Esophagus squamous epithelium (tissue), 5 donors: ENCODE results near the gene BCL2L1. TPM values are rescaled to one million over a fixed set of nuclear protein-coding genes. Genes with fewer than 3 reads are reported as not detected.
"Not testable (repeated sequence)": the region's sequence is repeated elsewhere in the genome, so short reads cannot be mapped to it uniquely, and the experiment has no call there.

Experiments
- DNase-seq: peaks from one replicate; lab custom pipeline; 2025; lab: John Stamatoyannopoulos, UW
- H3K27ac ChIP-seq, 4 donors: fragments of 200-600 bp; sonication (generic); one replicate each; pipeline ENCODE4 v1.5.1; 2016 to 2019; ENCODE audit warnings: mild to moderate bottlenecking in 1 of 4
- H3K27me3 ChIP-seq, 4 donors: fragments of 200-600 bp; sonication (generic); 1 replicate in 3 of 4; 2 replicates in 1 of 4; pipeline versions ENCODE4 v1.5.1 to v1.6.0; 2017 to 2021; ENCODE audit warnings: antibody characterized with exemption in 1 of 4
- H3K36me3 ChIP-seq, 3 donors: fragments of 200-600 bp; sonication (generic); one replicate each; pipeline ENCODE4 v1.5.1; 2016 to 2019
- H3K4me1 ChIP-seq, 3 donors: fragments of 200-600 bp; sonication (generic); one replicate each; pipeline ENCODE4 v1.5.1; 2017 to 2019
- H3K4me3 ChIP-seq, 4 donors: fragments of 200-600 bp; sonication (generic); 1 replicate in 3 of 4; 2 replicates in 1 of 4; pipeline ENCODE4 v1.5.1; 2016 to 2019; ENCODE audit warnings: mild to moderate bottlenecking in 2 of 4, moderate library complexity in 1 of 4
- H3K9me3 ChIP-seq, 3 donors: fragments of 200-600 bp; sonication (generic); one replicate each; pipeline ENCODE4 v1.5.1; 2016 to 2019
- CTCF ChIP-seq, 6 experiments: fragments of 450-650 bp in 4 of 6; fragments of 200-600 bp in 2 of 6; sonication (generic) in 2 of 6; IDR thresholded peaks; one replicate each; pipeline ENCODE4 v1.5.1; 2016 to 2019; ENCODE audit warnings: antibody characterized with exemption in 6 of 6, mild to moderate bottlenecking in 4 of 6, moderate library complexity in 4 of 6
- POLR2A ChIP-seq, 4 donors: fragments of 450-650 bp; IDR thresholded peaks; one replicate each; pipeline ENCODE4 v1.6.1; 2017; ENCODE audit warnings: antibody characterized with exemption in 4 of 4, mild to moderate bottlenecking in 4 of 4, moderate library complexity in 3 of 4
- WGBS, 2 donors: methylation state at CpG; one replicate each; pipeline ENCODE4 v1.1.5; 2018; 5-methylcytosine and 5-hydroxymethylcytosine counted together
- intact Hi-C: fragments of 100-400 bp; cut with DNase I; formaldehyde crosslinking; loops from one replicate; pipeline ENCODE4 v1.15.0; 2022
- total RNA-seq, 4 donors: library from RNA; depleted of rRNA; stranded (reverse); fragments of >200 nt; gene quantifications; one replicate each; pipeline ENCODE4 v1.1.0, GENCODE V29; 2016
- donor health status: DM: yes; HTN: yes; CAD: no.

The BCL2L1 gene
- total RNA-seq, 4 donors from 2014 or later = 65.4 to 105 (median 90.1) TPM

GRCh38 chr20:31662372-31662854 is 60.3 kb downstream of the BCL2L1 start:
- H3K27me3 ChIP-seq = no peaks in the 10 kb centered on the region
- H3K9me3 ChIP-seq = no peaks in the 10 kb centered on the region
- intact Hi-C loops = loop anchor here (2.0 to 5.0 kb wide), 2 partner anchors 36 to 60 kb away; partner anchors contain the start of gene BCL2L1
- no peak for DNase-seq
- peaks cover 30 to 61% (median 43%) of the 10 kb centered on the region in 3 donors for H3K4me1 ChIP-seq
- TF ChIP-seq CTCF (IDR thresholded peaks at IDR 0.05) (no peak), POLR2A (IDR thresholded peaks at IDR 0.05) (no peak)
- H3K4me3 ChIP-seq = no peak overlapping the region
- H3K36me3 ChIP-seq = peaks cover 0 to 41% (median 13%) of the 10 kb centered on the region in 3 donors
- 59 to 60% methylated on average over 5 to 6 of the region's 6 CpGs for WGBS, 2 donors
- peak overlapping the region; percentile 68 to 82 (median 80) for H3K27ac ChIP-seq

GRCh38 chr20:31661625-31662371 is 60.9 kb downstream of the BCL2L1 start:
- Histone ChIP-seq H3K4me1 (peaks cover 26 to 55% (median 38%) of the 10 kb centered on the region in 3 donors), H3K36me3 (peaks cover 0 to 35% (median 13%) of the 10 kb centered on the region in 3 donors), H3K9me3 (no peaks in the 10 kb centered on the region), H3K27ac (peak overlapping the region; percentile 68 to 82 (median 80)), H3K4me3 (peak overlapping the region; percentile 10 to 62 (median 40)), H3K27me3 (no peaks in the 10 kb centered on the region)
- DNase-seq = no peak
- intact Hi-C loops = loop anchor here (2.0 to 5.0 kb wide), 2 partner anchors 37 to 61 kb away; partner anchors contain the start of gene BCL2L1
- 6 to 7% methylated on average over 16 to 19 of the region's 31 CpGs for WGBS, 2 donors
- TF ChIP-seq CTCF (IDR thresholded peaks at IDR 0.05) (peak; percentile 53 to 91 (median 74)), POLR2A (IDR thresholded peaks at IDR 0.05) (peak in 1 of 4 donors; percentile 38)

DNA sequence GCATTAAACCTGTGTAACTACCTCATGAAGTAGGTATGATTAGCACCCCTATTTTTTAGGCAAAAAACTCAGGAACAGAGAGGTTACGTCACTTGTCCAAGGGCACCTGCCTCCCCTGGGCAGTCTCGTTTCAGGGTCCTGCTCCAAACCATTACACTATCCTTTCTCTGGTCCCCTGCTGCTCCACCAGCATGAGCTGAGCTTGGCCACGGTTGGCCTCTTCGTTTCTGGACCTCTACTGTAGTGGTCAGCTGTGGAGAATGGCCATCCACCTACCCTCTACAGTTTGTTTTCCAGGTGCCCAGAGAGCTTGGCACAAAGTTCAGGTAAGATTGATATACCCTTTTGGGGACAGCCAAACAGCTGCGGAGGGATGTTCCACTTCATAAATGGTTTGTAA is 68.1 kb downstream of the BCL2L1 start:
- TF ChIP-seq CTCF (IDR thresholded peaks at IDR 0.05) (no peak), POLR2A (IDR thresholded peaks at IDR 0.05) (no peak)
- no peak for DNase-seq

GRCh38 chr20:31653561-31653960 is 69.1 kb downstream of the BCL2L1 start:
- intact Hi-C loops = no loop called here
- no peak overlapping the region for H3K4me3 ChIP-seq
- H3K27ac ChIP-seq = no peak overlapping the region
- H3K36me3 ChIP-seq = no peaks in the 10 kb centered on the region
- H3K9me3 ChIP-seq = no peaks in the 10 kb centered on the region
- no peak for TF ChIP-seq CTCF (IDR thresholded peaks at IDR 0.05)
- TF ChIP-seq POLR2A (IDR thresholded peaks at IDR 0.05) = no peak
- peaks cover 8 to 20% (median 13%) of the 10 kb centered on the region in 3 donors for H3K4me1 ChIP-seq
- 43 to 51% methylated on average over 5 of the region's 5 CpGs for WGBS, 2 donors
- no peak for DNase-seq
- no peaks in the 10 kb centered on the region for H3K27me3 ChIP-seq

More for the DNA sequence above, 68.1 kb downstream of the BCL2L1 start:
- peaks cover 8 to 20% (median 13%) of the 10 kb centered on the region in 3 donors for H3K4me1 ChIP-seq
- H3K27me3 ChIP-seq = no peaks in the 10 kb centered on the region
- 71 to 81% methylated on average over 5 of the region's 5 CpGs for WGBS, 2 donors
- no peak overlapping the region for H3K27ac ChIP-seq
- H3K36me3 ChIP-seq = no peaks in the 10 kb centered on the region
- intact Hi-C loops = no loop called here
- H3K9me3 ChIP-seq = no peaks in the 10 kb centered on the region
- no peak overlapping the region for H3K4me3 ChIP-seq

- WGBS, 2 donors = 11 to 17% methylated on average over 5 of the region's 5 CpGs
- intact Hi-C loops = no loop called here
- no peak for TF ChIP-seq POLR2A (IDR thresholded peaks at IDR 0.05)
- DNase-seq = no peak
- Histone ChIP-seq H3K27me3 (no peaks in the 10 kb centered on the region), H3K4me3 (no peak overlapping the region), H3K4me1 (peaks cover 8 to 20% (median 13%) of the 10 kb centered on the region in 3 donors), H3K9me3 (no peaks in the 10 kb centered on the region), H3K27ac (peak overlapping the region in 2 of 4 donors; percentile 34 to 45), H3K36me3 (no peaks in the 10 kb centered on the region)
Observed at GRCh38 chr20:31652917-31653396, 69.7 kb downstream of the BCL2L1 start.

DNA sequence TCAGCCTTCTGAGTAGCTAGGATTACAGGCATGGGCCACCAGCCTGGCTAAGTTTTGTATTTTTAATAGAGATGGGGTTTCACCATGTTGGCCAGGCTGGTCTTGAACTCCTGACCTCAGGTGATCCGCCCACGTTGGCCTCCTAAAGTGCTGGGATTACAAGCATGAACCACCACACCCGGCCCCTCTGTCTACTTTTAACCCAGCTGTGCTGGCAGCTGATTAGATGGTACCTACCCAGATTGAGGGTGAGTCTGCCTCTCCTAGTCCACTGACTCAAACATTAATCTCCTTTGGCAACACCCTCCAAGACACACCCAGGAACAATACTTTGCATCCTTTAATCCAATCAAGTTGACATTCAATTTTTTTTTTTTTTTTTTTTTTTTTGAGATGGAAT is 74.6 kb downstream of the BCL2L1 start:
- H3K36me3 ChIP-seq, H3K4me3 ChIP-seq, intact Hi-C loops, H3K9me3 ChIP-seq, H3K27me3 ChIP-seq, H3K27ac ChIP-seq, DNase-seq: not testable (repeated sequence)
- peaks cover 5 to 11% (median 8%) of the 10 kb centered on the region in 3 donors for H3K4me1 ChIP-seq
- WGBS, 2 donors = 55% methylated on average over 3 of the region's 3 CpGs; no CpG with 5 or more reads in 1 of the 2 donors
